H1 (cell line): Measurements from ENCODE around the gene GALE. TPM values are rescaled to one million over a fixed set of nuclear protein-coding genes. Genes with fewer than 3 reads are reported as not detected.
"Not testable (repeated sequence)": the region's sequence is repeated elsewhere in the genome, so short reads cannot be mapped to it uniquely, and the experiment has no call there.

Experiments used
- CTCF ChIA-PET: fragments of 300-600 bp; sonication (Branson Sonifier 250); formaldehyde crosslinking; loops from one replicate; lab custom pipeline; 2021; ENCODE audit not compliant: partially characterized antibody; lab: Charles Lee
- POLR2A ChIA-PET: fragments of 300-600 bp; sonication (Branson Sonifier 250); formaldehyde crosslinking; loops from one replicate; lab custom pipeline; 2021; ENCODE audit warnings: inconsistent platforms; ENCODE audit not compliant: partially characterized antibody; lab: Charles Lee
- DNase-seq, 2 experiments: peaks; one replicate each; pipeline versions ENCODE4 v3.0.0 to v3.0.0-alpha.2; 2010 to 2022; ENCODE audit warnings: low spot score in 2 of 2, low read depth in 1 of 2, mixed read lengths in 1 of 2
- FAIRE-seq: peaks from 2 replicates; lab custom pipeline; 2011; peaks lifted over from hg19 to GRCh38; lab: Jason Lieb, UNC
- H2AFZ ChIP-seq: 2 replicates; pipeline ENCODE4 v1.8.1; 2012; ENCODE audit warnings: low read length, inconsistent platforms
- H2AK5ac ChIP-seq: 2 replicates; pipeline ENCODE4 v1.6.1; 2013; ENCODE audit warnings: low read depth, low read length
- H2BK120ac ChIP-seq: replicated peaks from 2 replicates; pipeline ENCODE3; 2013; ENCODE audit warnings: low read depth, low read length, inconsistent platforms
- H2BK12ac ChIP-seq: 2 replicates; pipeline ENCODE4 v1.6.1; 2013; ENCODE audit warnings: low read depth, low read length
- H2BK15ac ChIP-seq: 2 replicates; pipeline ENCODE4 v1.6.1; 2013; ENCODE audit warnings: low read length
- H2BK20ac ChIP-seq: 2 replicates; pipeline ENCODE4 v1.6.1; 2013; ENCODE audit warnings: low read length
- H2BK5ac ChIP-seq: 2 replicates; pipeline ENCODE4 v1.6.1; 2013; ENCODE audit warnings: low read depth, low read length
- H3K14ac ChIP-seq: 2 replicates; pipeline ENCODE4 v1.6.1; 2013; ENCODE audit warnings: inconsistent platforms; ENCODE audit not compliant: insufficient read length
- H3K18ac ChIP-seq: 2 replicates; pipeline ENCODE4 v1.6.1; 2013; ENCODE audit warnings: low read length; ENCODE audit errors: extremely low read depth
- H3K23ac ChIP-seq: 2 replicates; pipeline ENCODE4 v1.6.1; 2013; ENCODE audit warnings: inconsistent platforms; ENCODE audit not compliant: insufficient read length
- H3K23me2 ChIP-seq: 2 replicates; pipeline ENCODE4 v1.6.1; 2013; ENCODE audit warnings: low read depth, low read length
- H3K27ac ChIP-seq: 2 replicates; pipeline ENCODE4 v1.6.1; 2011; ENCODE audit warnings: low read depth, low read length, inconsistent platforms
- H3K27me3 ChIP-seq, 4 experiments: replicated peaks in 1 of 4; 1 replicate in 1 of 4; 2 replicates in 3 of 4; pipeline versions ENCODE4 v1.6.1 to v1.8.1; 2011 to 2013; ENCODE audit warnings: low read length in 3 of 4, mild to moderate bottlenecking in 3 of 4, inconsistent platforms in 2 of 4, mixed read lengths in 2 of 4, moderate library complexity in 1 of 4; ENCODE audit not compliant: control insufficient read depth in 3 of 4, insufficient read depth in 3 of 4; ENCODE audit errors: extremely low read depth in 1 of 4
- H3K36me3 ChIP-seq, 4 experiments: 2 replicates each; pipeline versions ENCODE4 v1.6.1 to v1.8.1; 2011 to 2013; ENCODE audit warnings: mild to moderate bottlenecking in 4 of 4, low read length in 3 of 4, moderate library complexity in 2 of 4, control low read depth in 1 of 4, inconsistent platforms in 1 of 4; ENCODE audit not compliant: insufficient read depth in 4 of 4, control insufficient read depth in 2 of 4
- H3K4ac ChIP-seq: replicated peaks from 2 replicates; pipeline ENCODE3; 2013; ENCODE audit warnings: low read length, low read depth, mixed read lengths, inconsistent platforms; ENCODE audit not compliant: insufficient read length
- H3K4me1 ChIP-seq, 4 experiments: replicated peaks in 1 of 4; 1 replicate in 1 of 4; 2 replicates in 3 of 4; pipeline versions ENCODE4 v1.6.1 to v1.8.1; 2011 to 2013; ENCODE audit warnings: low read length in 3 of 4, inconsistent platforms in 2 of 4, mixed read lengths in 1 of 4; ENCODE audit not compliant: insufficient read depth in 4 of 4, control insufficient read depth in 3 of 4
- H3K4me2 ChIP-seq, 2 experiments: 2 replicates each; pipeline versions ENCODE4 v1.6.1 to v1.8.1; 2011 to 2013; ENCODE audit warnings: low read depth in 2 of 2, low read length in 2 of 2, control low read depth in 1 of 2, inconsistent platforms in 1 of 2, mild to moderate bottlenecking in 1 of 2; ENCODE audit not compliant: insufficient read depth in 1 of 2
- H3K4me3 ChIP-seq, 4 experiments: fragments of 200-600, 300-600 bp in 1 of 4; sonication (generic), shearing (Covaris generic), sonication (Bioruptor Twin) in 1 of 4; 2 replicates each; pipeline versions ENCODE4 v1.5.1 to v1.8.1; 2011 to 2016; ENCODE audit warnings: low read length in 4 of 4, low read depth in 3 of 4, control low read depth in 2 of 4, inconsistent platforms in 2 of 4, mild to moderate bottlenecking in 2 of 4, mixed read lengths in 1 of 4, moderate library complexity in 1 of 4; ENCODE audit not compliant: insufficient read depth in 2 of 4; ENCODE audit errors: extremely low read depth in 1 of 4
- H3K56ac ChIP-seq: replicated peaks from 2 replicates; pipeline ENCODE3; 2013; ENCODE audit warnings: low read depth, mild to moderate bottlenecking, mixed read lengths, low read length, inconsistent platforms; ENCODE audit not compliant: insufficient read length
- H3K79me1 ChIP-seq: 2 replicates; pipeline ENCODE4 v1.6.1; 2013; ENCODE audit warnings: low read depth, low read length, control low read depth
- H3K79me2 ChIP-seq, 2 experiments: 2 replicates each; pipeline versions ENCODE4 v1.6.1 to v1.8.1; 2012 to 2013; ENCODE audit warnings: low read length in 2 of 2, mild to moderate bottlenecking in 2 of 2, inconsistent platforms in 1 of 2; ENCODE audit not compliant: insufficient read depth in 2 of 2, control insufficient read depth in 1 of 2
- H3K9ac ChIP-seq, 4 experiments: replicated peaks in 1 of 4; 1 replicate in 1 of 4; 2 replicates in 3 of 4; pipeline versions ENCODE4 v1.6.1 to v1.8.1; 2011 to 2013; ENCODE audit warnings: low read depth in 3 of 4, low read length in 3 of 4, control low read depth in 2 of 4, mild to moderate bottlenecking in 2 of 4, moderate library complexity in 2 of 4, inconsistent platforms in 1 of 4; ENCODE audit errors: extremely low read depth in 1 of 4
- H3K9me3 ChIP-seq, 2 experiments: 2 replicates each; pipeline versions ENCODE4 v1.6.1 to v1.8.1; 2012 to 2013; ENCODE audit warnings: mild to moderate bottlenecking in 2 of 2, moderate library complexity in 2 of 2, control low read depth in 1 of 2, inconsistent platforms in 1 of 2, low read depth in 1 of 2, low read length in 1 of 2, mixed read lengths in 1 of 2; ENCODE audit not compliant: insufficient read depth in 2 of 2
- H4K20me1 ChIP-seq, 2 experiments: replicated peaks in 1 of 2; 2 replicates each; pipeline versions ENCODE3 to v1.8.1; 2011 to 2013; ENCODE audit warnings: inconsistent platforms in 2 of 2, low read length in 2 of 2, mild to moderate bottlenecking in 1 of 2; ENCODE audit not compliant: insufficient read depth in 2 of 2, control insufficient read depth in 1 of 2
- H4K5ac ChIP-seq: 2 replicates; pipeline ENCODE4 v1.6.1; 2013; ENCODE audit warnings: low read length, low read depth, mixed read lengths, inconsistent platforms; ENCODE audit not compliant: insufficient read length
- H4K8ac ChIP-seq: 2 replicates; pipeline ENCODE4 v1.8.0; 2013; ENCODE audit warnings: mild to moderate bottlenecking, moderate library complexity, low read length, inconsistent platforms; ENCODE audit not compliant: insufficient read depth; ENCODE audit errors: extremely low read depth
- H4K91ac ChIP-seq: replicated peaks from 2 replicates; pipeline ENCODE3; 2013; ENCODE audit warnings: low read length, mixed read lengths, inconsistent platforms; ENCODE audit not compliant: insufficient read length
- WGBS, 2 experiments: shearing (Covaris generic) in 1 of 2; methylation state at CpG; one replicate each; pipeline versions ENCODE4 v1.1.6 to v1.1.7; 2013 to 2015; ENCODE audit warnings: low lambda C conversion rate in 2 of 2, mixed read lengths in 2 of 2, inconsistent platforms in 1 of 2, low coverage in 1 of 2, missing lambda C conversion rate in 1 of 2; ENCODE audit not compliant: insufficient replicate concordance in 2 of 2, insufficient coverage in 1 of 2, insufficient read length in 1 of 2; ENCODE audit errors: extremely low coverage in 1 of 2, missing lambda C conversion rate in 1 of 2; 5-methylcytosine and 5-hydroxymethylcytosine counted together
- polyA plus RNA-seq, 7 experiments: library from polyadenylated mRNA; depleted of rRNA in 3 of 7; stranded (reverse) in 5 of 7; unstranded in 2 of 7; fragments of >200 nt in 5 of 7; fragments of 200-250 nt in 2 of 7; gene quantifications; 1 replicate in 5 of 7; 2 replicates in 1 of 7; 4 replicates in 1 of 7; pipeline versions ENCODE4 v1.2.1 to v1.2.3, GENCODE V29; 2011 to 2013; ENCODE audit warnings: missing spikeins in 2 of 7, mixed read lengths in 2 of 7
- total RNA-seq: library from RNA; stranded (reverse); fragmentation: NEBNext Ultra II Directional; extraction: Animal tissue kit (Norgen Biotek cat#: 25700); gene quantifications from 2 replicates; pipeline ENCODE4 v1.2.1, GENCODE V29; 2021

The GALE gene
- total and polyA plus RNA-seq, 2 of the 8 experiments (the other 6 are each of a cell fraction or from before 2014, with no cell fraction given) = 26.0 to 33.9 TPM

- H2BK12ac ChIP-seq, H3K18ac ChIP-seq, H2BK15ac ChIP-seq, DNase-seq, H2BK5ac ChIP-seq, H3K4me2 ChIP-seq, H3K4me1 ChIP-seq, H3K4me3 ChIP-seq, H2AK5ac ChIP-seq, H3K4ac ChIP-seq, H3K9ac ChIP-seq, H3K79me1 ChIP-seq, H4K20me1 ChIP-seq, H3K23ac ChIP-seq, H2BK20ac ChIP-seq, H4K8ac ChIP-seq, H4K5ac ChIP-seq, FAIRE-seq, H4K91ac ChIP-seq, H2BK120ac ChIP-seq, H3K56ac ChIP-seq, H3K23me2 ChIP-seq, H3K27me3 ChIP-seq, H2AFZ ChIP-seq, H3K9me3 ChIP-seq, H3K27ac ChIP-seq, H3K14ac ChIP-seq: not testable (repeated sequence)
- 89% methylated on average over 11 of the region's 11 CpGs; no CpG with 5 or more reads in 1 of the 2 experiments for WGBS, 2 experiments
- POLR2A ChIA-PET = interaction anchor here (1.6 to 12.5 kb wide), 2 partner anchors 12 to 87 kb away, joined by 5 to 192 read pairs; partner anchors contain the start of genes GALE and LYPLA2
- peaks cover 13 to 34% (median 28%) of the 10 kb centered on the region in 4 experiments for H3K36me3 ChIP-seq
- H3K79me2 ChIP-seq = peaks cover 12 to 25% of the 10 kb centered on the region in 2 experiments
- CTCF ChIA-PET = interaction anchor here (0.7 to 2.2 kb wide), 6 partner anchors 8 to 255 kb away, joined by 3 to 9 read pairs (median 4); no protein-coding TSS in a partner anchor
Measured at GRCh38 chr1:23783141-23783540, 17.4 kb downstream of the GALE start.
